H1 (cell line): ENCODE measurements around the gene ITPKC. TPM values are rescaled to one million over a fixed set of nuclear protein-coding genes. Genes with fewer than 3 reads are reported as not detected.

Experiments used
- CTCF ChIA-PET: fragments of 300-600 bp; sonication (Branson Sonifier 250); formaldehyde crosslinking; loops from one replicate; lab custom pipeline; 2021; ENCODE audit not compliant: partially characterized antibody; lab: Charles Lee
- POLR2A ChIA-PET: fragments of 300-600 bp; sonication (Branson Sonifier 250); formaldehyde crosslinking; loops from one replicate; lab custom pipeline; 2021; ENCODE audit warnings: inconsistent platforms; ENCODE audit not compliant: partially characterized antibody; lab: Charles Lee
- DNase-seq, 2 experiments: peaks; one replicate each; pipeline versions ENCODE4 v3.0.0 to v3.0.0-alpha.2; 2010 to 2022; ENCODE audit warnings: low spot score in 2 of 2, low read depth in 1 of 2, mixed read lengths in 1 of 2
- FAIRE-seq: peaks from 2 replicates; lab custom pipeline; 2011; peaks lifted over from hg19 to GRCh38; lab: Jason Lieb, UNC
- H2AFZ ChIP-seq: 2 replicates; pipeline ENCODE4 v1.8.1; 2012; ENCODE audit warnings: low read length, inconsistent platforms
- H2AK5ac ChIP-seq: 2 replicates; pipeline ENCODE4 v1.6.1; 2013; ENCODE audit warnings: low read depth, low read length
- H2BK120ac ChIP-seq: replicated peaks from 2 replicates; pipeline ENCODE3; 2013; ENCODE audit warnings: low read depth, low read length, inconsistent platforms
- H2BK12ac ChIP-seq: 2 replicates; pipeline ENCODE4 v1.6.1; 2013; ENCODE audit warnings: low read depth, low read length
- H2BK15ac ChIP-seq: 2 replicates; pipeline ENCODE4 v1.6.1; 2013; ENCODE audit warnings: low read length
- H2BK20ac ChIP-seq: 2 replicates; pipeline ENCODE4 v1.6.1; 2013; ENCODE audit warnings: low read length
- H2BK5ac ChIP-seq: 2 replicates; pipeline ENCODE4 v1.6.1; 2013; ENCODE audit warnings: low read depth, low read length
- H3K14ac ChIP-seq: 2 replicates; pipeline ENCODE4 v1.6.1; 2013; ENCODE audit warnings: inconsistent platforms; ENCODE audit not compliant: insufficient read length
- H3K18ac ChIP-seq: 2 replicates; pipeline ENCODE4 v1.6.1; 2013; ENCODE audit warnings: low read length; ENCODE audit errors: extremely low read depth
- H3K23ac ChIP-seq: 2 replicates; pipeline ENCODE4 v1.6.1; 2013; ENCODE audit warnings: inconsistent platforms; ENCODE audit not compliant: insufficient read length
- H3K23me2 ChIP-seq: 2 replicates; pipeline ENCODE4 v1.6.1; 2013; ENCODE audit warnings: low read depth, low read length
- H3K27ac ChIP-seq: 2 replicates; pipeline ENCODE4 v1.6.1; 2011; ENCODE audit warnings: low read depth, low read length, inconsistent platforms
- H3K27me3 ChIP-seq, 4 experiments: replicated peaks in 1 of 4; 1 replicate in 1 of 4; 2 replicates in 3 of 4; pipeline versions ENCODE4 v1.6.1 to v1.8.1; 2011 to 2013; ENCODE audit warnings: low read length in 3 of 4, mild to moderate bottlenecking in 3 of 4, inconsistent platforms in 2 of 4, mixed read lengths in 2 of 4, moderate library complexity in 1 of 4; ENCODE audit not compliant: control insufficient read depth in 3 of 4, insufficient read depth in 3 of 4; ENCODE audit errors: extremely low read depth in 1 of 4
- H3K36me3 ChIP-seq, 4 experiments: 2 replicates each; pipeline versions ENCODE4 v1.6.1 to v1.8.1; 2011 to 2013; ENCODE audit warnings: mild to moderate bottlenecking in 4 of 4, low read length in 3 of 4, moderate library complexity in 2 of 4, control low read depth in 1 of 4, inconsistent platforms in 1 of 4; ENCODE audit not compliant: insufficient read depth in 4 of 4, control insufficient read depth in 2 of 4
- H3K4ac ChIP-seq: replicated peaks from 2 replicates; pipeline ENCODE3; 2013; ENCODE audit warnings: low read length, low read depth, mixed read lengths, inconsistent platforms; ENCODE audit not compliant: insufficient read length
- H3K4me1 ChIP-seq, 4 experiments: replicated peaks in 1 of 4; 1 replicate in 1 of 4; 2 replicates in 3 of 4; pipeline versions ENCODE4 v1.6.1 to v1.8.1; 2011 to 2013; ENCODE audit warnings: low read length in 3 of 4, inconsistent platforms in 2 of 4, mixed read lengths in 1 of 4; ENCODE audit not compliant: insufficient read depth in 4 of 4, control insufficient read depth in 3 of 4
- H3K4me2 ChIP-seq, 2 experiments: 2 replicates each; pipeline versions ENCODE4 v1.6.1 to v1.8.1; 2011 to 2013; ENCODE audit warnings: low read depth in 2 of 2, low read length in 2 of 2, control low read depth in 1 of 2, inconsistent platforms in 1 of 2, mild to moderate bottlenecking in 1 of 2; ENCODE audit not compliant: insufficient read depth in 1 of 2
- H3K4me3 ChIP-seq, 4 experiments: fragments of 200-600, 300-600 bp in 1 of 4; sonication (generic), shearing (Covaris generic), sonication (Bioruptor Twin) in 1 of 4; 2 replicates each; pipeline versions ENCODE4 v1.5.1 to v1.8.1; 2011 to 2016; ENCODE audit warnings: low read length in 4 of 4, low read depth in 3 of 4, control low read depth in 2 of 4, inconsistent platforms in 2 of 4, mild to moderate bottlenecking in 2 of 4, mixed read lengths in 1 of 4, moderate library complexity in 1 of 4; ENCODE audit not compliant: insufficient read depth in 2 of 4; ENCODE audit errors: extremely low read depth in 1 of 4
- H3K56ac ChIP-seq: replicated peaks from 2 replicates; pipeline ENCODE3; 2013; ENCODE audit warnings: low read depth, mild to moderate bottlenecking, mixed read lengths, low read length, inconsistent platforms; ENCODE audit not compliant: insufficient read length
- H3K79me1 ChIP-seq: 2 replicates; pipeline ENCODE4 v1.6.1; 2013; ENCODE audit warnings: low read depth, low read length, control low read depth
- H3K79me2 ChIP-seq, 2 experiments: 2 replicates each; pipeline versions ENCODE4 v1.6.1 to v1.8.1; 2012 to 2013; ENCODE audit warnings: low read length in 2 of 2, mild to moderate bottlenecking in 2 of 2, inconsistent platforms in 1 of 2; ENCODE audit not compliant: insufficient read depth in 2 of 2, control insufficient read depth in 1 of 2
- H3K9ac ChIP-seq, 4 experiments: replicated peaks in 1 of 4; 1 replicate in 1 of 4; 2 replicates in 3 of 4; pipeline versions ENCODE4 v1.6.1 to v1.8.1; 2011 to 2013; ENCODE audit warnings: low read depth in 3 of 4, low read length in 3 of 4, control low read depth in 2 of 4, mild to moderate bottlenecking in 2 of 4, moderate library complexity in 2 of 4, inconsistent platforms in 1 of 4; ENCODE audit errors: extremely low read depth in 1 of 4
- H3K9me3 ChIP-seq, 2 experiments: 2 replicates each; pipeline versions ENCODE4 v1.6.1 to v1.8.1; 2012 to 2013; ENCODE audit warnings: mild to moderate bottlenecking in 2 of 2, moderate library complexity in 2 of 2, control low read depth in 1 of 2, inconsistent platforms in 1 of 2, low read depth in 1 of 2, low read length in 1 of 2, mixed read lengths in 1 of 2; ENCODE audit not compliant: insufficient read depth in 2 of 2
- H4K20me1 ChIP-seq, 2 experiments: replicated peaks in 1 of 2; 2 replicates each; pipeline versions ENCODE3 to v1.8.1; 2011 to 2013; ENCODE audit warnings: inconsistent platforms in 2 of 2, low read length in 2 of 2, mild to moderate bottlenecking in 1 of 2; ENCODE audit not compliant: insufficient read depth in 2 of 2, control insufficient read depth in 1 of 2
- H4K5ac ChIP-seq: 2 replicates; pipeline ENCODE4 v1.6.1; 2013; ENCODE audit warnings: low read length, low read depth, mixed read lengths, inconsistent platforms; ENCODE audit not compliant: insufficient read length
- H4K8ac ChIP-seq: 2 replicates; pipeline ENCODE4 v1.8.0; 2013; ENCODE audit warnings: mild to moderate bottlenecking, moderate library complexity, low read length, inconsistent platforms; ENCODE audit not compliant: insufficient read depth; ENCODE audit errors: extremely low read depth
- H4K91ac ChIP-seq: replicated peaks from 2 replicates; pipeline ENCODE3; 2013; ENCODE audit warnings: low read length, mixed read lengths, inconsistent platforms; ENCODE audit not compliant: insufficient read length
- E2F6 ChIP-seq: IDR thresholded peaks from 2 replicates; pipeline ENCODE4 v1.6.1; 2012; ENCODE audit warnings: inconsistent platforms
- EGR1 ChIP-seq: IDR thresholded peaks from 2 replicates; pipeline ENCODE4 v1.6.1; 2011; ENCODE audit warnings: low read depth, low read length, borderline replicate concordance
- JUN ChIP-seq: IDR thresholded peaks from 2 replicates; pipeline ENCODE4 v1.6.1; 2011; ENCODE audit warnings: low read depth, mild to moderate bottlenecking, improper control_type of control experiment, low read length
- MAFK ChIP-seq: IDR thresholded peaks from 2 replicates; pipeline ENCODE4 v1.6.1; 2012; ENCODE audit warnings: low read depth, mild to moderate bottlenecking, improper control_type of control experiment, low read length
- NANOG ChIP-seq: IDR thresholded peaks from 2 replicates; pipeline ENCODE4 v1.6.1; 2011; ENCODE audit warnings: low read length, low read depth, mild to moderate bottlenecking, inconsistent platforms; ENCODE audit not compliant: insufficient read depth, poor library complexity, severe bottlenecking
- POLR2A ChIP-seq, 2 experiments: IDR thresholded peaks; 1 replicate in 1 of 2; 2 replicates in 1 of 2; pipeline ENCODE4 v1.6.1; 2011; ENCODE audit warnings: low read depth in 2 of 2, low read length in 2 of 2, mild to moderate bottlenecking in 2 of 2; ENCODE audit errors: control extremely low read depth in 1 of 2
- RAD21 ChIP-seq, 2 experiments: IDR thresholded peaks in 1 of 2; conservative IDR thresholded peaks in 1 of 2; 2 replicates each; pipeline ENCODE4 v1.6.1; 2011; ENCODE audit warnings: low read depth in 2 of 2, low read length in 2 of 2, improper control_type of control experiment in 1 of 2, inconsistent platforms in 1 of 2, mild to moderate bottlenecking in 1 of 2, moderate library complexity in 1 of 2
- RFX5 ChIP-seq: IDR thresholded peaks from 2 replicates; pipeline ENCODE4 v1.6.1; 2011; ENCODE audit warnings: low read depth, low read length, improper control_type of control experiment, borderline replicate concordance
- SIRT6 ChIP-seq: IDR thresholded peaks from one replicate; pipeline ENCODE4 v1.7.1; 2012; ENCODE audit warnings: low read length, inconsistent platforms
- SRF ChIP-seq: IDR thresholded peaks from 2 replicates; pipeline ENCODE4 v1.6.1; 2011; ENCODE audit warnings: mild to moderate bottlenecking, low read depth, low read length, moderate library complexity
- TBP ChIP-seq: IDR thresholded peaks from 2 replicates; pipeline ENCODE4 v1.6.1; 2011; ENCODE audit warnings: low read depth, low read length, improper control_type of control experiment
- ZNF274 ChIP-seq: IDR thresholded peaks from 2 replicates; pipeline ENCODE4 v1.7.0; 2012; ENCODE audit warnings: low read length, borderline replicate concordance; ENCODE audit errors: extremely low read depth
- WGBS, 2 experiments: shearing (Covaris generic) in 1 of 2; methylation state at CpG; one replicate each; pipeline versions ENCODE4 v1.1.6 to v1.1.7; 2013 to 2015; ENCODE audit warnings: low lambda C conversion rate in 2 of 2, mixed read lengths in 2 of 2, inconsistent platforms in 1 of 2, low coverage in 1 of 2, missing lambda C conversion rate in 1 of 2; ENCODE audit not compliant: insufficient replicate concordance in 2 of 2, insufficient coverage in 1 of 2, insufficient read length in 1 of 2; ENCODE audit errors: extremely low coverage in 1 of 2, missing lambda C conversion rate in 1 of 2; 5-methylcytosine and 5-hydroxymethylcytosine counted together
- polyA plus RNA-seq, 7 experiments: library from polyadenylated mRNA; depleted of rRNA in 3 of 7; stranded (reverse) in 5 of 7; unstranded in 2 of 7; fragments of >200 nt in 5 of 7; fragments of 200-250 nt in 2 of 7; gene quantifications; 1 replicate in 5 of 7; 2 replicates in 1 of 7; 4 replicates in 1 of 7; pipeline versions ENCODE4 v1.2.1 to v1.2.3, GENCODE V29; 2011 to 2013; ENCODE audit warnings: missing spikeins in 2 of 7, mixed read lengths in 2 of 7
- total RNA-seq: library from RNA; stranded (reverse); fragmentation: NEBNext Ultra II Directional; extraction: Animal tissue kit (Norgen Biotek cat#: 25700); gene quantifications from 2 replicates; pipeline ENCODE4 v1.2.1, GENCODE V29; 2021

The ITPKC gene
- total and polyA plus RNA-seq, 2 of the 8 experiments (the other 6 are each of a cell fraction or from before 2014, with no cell fraction given), result 5.2 to 8.9 TPM

DNA sequence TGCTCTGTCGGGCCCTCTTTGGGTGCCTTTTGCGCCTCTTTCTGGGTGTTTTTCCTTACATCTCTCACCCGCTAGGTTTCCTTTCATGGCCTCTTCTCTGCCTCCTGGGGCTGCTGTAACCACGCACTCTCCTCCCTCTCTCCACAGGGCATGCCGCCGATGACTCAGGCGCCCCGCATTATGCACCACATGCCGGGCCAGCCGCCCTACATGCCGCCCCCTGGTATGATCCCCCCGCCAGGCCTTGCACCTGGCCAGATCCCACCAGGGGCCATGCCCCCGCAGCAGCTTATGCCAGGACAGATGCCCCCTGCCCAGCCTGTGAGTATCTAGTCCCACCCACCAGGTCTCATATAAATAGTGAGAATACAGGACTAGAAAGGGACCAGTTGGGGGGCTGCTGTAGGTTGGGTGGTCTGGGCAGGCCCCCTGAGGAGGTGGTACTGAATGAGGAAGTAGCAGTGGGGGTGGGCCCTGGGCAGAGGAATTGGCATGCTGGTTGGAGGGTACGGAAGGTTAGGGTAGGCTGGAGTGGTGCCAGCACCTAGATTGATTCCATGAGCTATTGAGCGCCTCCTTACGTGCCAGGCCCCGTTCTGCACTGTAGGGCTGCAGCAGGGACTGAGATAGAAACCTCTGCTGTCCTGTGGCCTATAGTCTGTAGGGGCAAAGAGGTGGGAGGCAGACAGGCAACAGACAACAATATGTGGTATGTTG, 46.0 kb downstream of the ITPKC start:
- no peak overlapping the region for H3K23ac ChIP-seq
- no peak overlapping the region for H4K5ac ChIP-seq
- H3K27me3 ChIP-seq, result no peaks in the 10 kb centered on the region
- no peak overlapping the region for H2AK5ac ChIP-seq
- H4K8ac ChIP-seq, result no peak overlapping the region
- ChIA-PET POLR2A (interaction anchor here (1.0 to 17.9 kb wide), 7 partner anchors 9 to 40 kb away, joined by 3 to 399 read pairs (median 5); partner anchors contain the start of genes ACTMAP, RAB4B and SNRPA), CTCF (interaction anchor here (0.7 to 1.4 kb wide), 4 partner anchors 10 to 42 kb away, joined by 3 to 6 read pairs (median 4); no protein-coding TSS in a partner anchor)
- H3K4me3 ChIP-seq, result no peak overlapping the region
- H2BK12ac ChIP-seq, result no peak overlapping the region
- H3K9ac ChIP-seq, result no peak overlapping the region
- H4K20me1 ChIP-seq, result peaks cover 14 to 28% of the 10 kb centered on the region in 2 experiments
- H3K4me2 ChIP-seq, result no peak overlapping the region
- no peaks in the 10 kb centered on the region for H3K4me1 ChIP-seq
- no peaks in the 10 kb centered on the region for H3K9me3 ChIP-seq
- FAIRE-seq, result no peak
- H3K79me2 ChIP-seq, result peaks cover 0 to 9% of the 10 kb centered on the region in 2 experiments; a peak in 2 of 4 replicates
- no peaks in the 10 kb centered on the region; the same call in 1 of the 2 replicates for H3K23me2 ChIP-seq
- H2BK5ac ChIP-seq, result no peak overlapping the region
- peaks cover 2% of the 10 kb centered on the region; the same call in 1 of the 2 replicates for H3K79me1 ChIP-seq
- no peak for DNase-seq
- H3K4ac ChIP-seq, result no peak overlapping the region
- H3K36me3 ChIP-seq, result peaks cover 58 to 88% (median 72%) of the 10 kb centered on the region in 4 experiments
- no peak overlapping the region for H2BK20ac ChIP-seq
- WGBS, 2 experiments, result 90% methylated on average over 16 of the region's 17 CpGs; no CpG with 5 or more reads in 1 of the 2 experiments
- no peak overlapping the region for H3K27ac ChIP-seq
- no peak overlapping the region for H4K91ac ChIP-seq
- no peak overlapping the region for H2BK120ac ChIP-seq
- no peak overlapping the region for H3K18ac ChIP-seq
- no peak overlapping the region for H2AFZ ChIP-seq
- no peak overlapping the region for H2BK15ac ChIP-seq
- no peak overlapping the region for H3K14ac ChIP-seq
- H3K56ac ChIP-seq, result no peak overlapping the region
- TF ChIP-seq E2F6, result no peak
- TF ChIP-seq JUN, result no peak
- no peak for TF ChIP-seq MAFK
- no peak for TF ChIP-seq NANOG
- TF ChIP-seq EGR1, result no peak
- TF ChIP-seq TBP, result no peak
- no peak for TF ChIP-seq SIRT6
- TF ChIP-seq POLR2A (IDR thresholded peaks at IDR 0.05; ENCODE audit: control extremely low read depth in 1 of 2, low read depth in 2 of 2, low read length in 2 of 2), result no peak
- no peak for TF ChIP-seq SRF
- TF ChIP-seq RAD21 (IDR thresholded peaks at IDR 0.05 in 1 of 2, conservative IDR thresholded peaks at IDR 0.05 in 1 of 2; ENCODE audit: low read depth in 2 of 2, low read length in 2 of 2), result no peak
- TF ChIP-seq RFX5, result no peak
- TF ChIP-seq ZNF274, result no peak
